H1 (cell line): Measurements from ENCODE around the gene MADD. TPM values are rescaled to one million over a fixed set of nuclear protein-coding genes. Genes with fewer than 3 reads are reported as not detected.
A peak's percentile ranks its signal among the peaks of the same experiment; 100 is the strongest.

ENCODE experiments used
- CTCF ChIA-PET: fragments of 300-600 bp; sonication (Branson Sonifier 250); formaldehyde crosslinking; loops from one replicate; lab custom pipeline; 2021; ENCODE audit not compliant: partially characterized antibody; lab: Charles Lee
- POLR2A ChIA-PET: fragments of 300-600 bp; sonication (Branson Sonifier 250); formaldehyde crosslinking; loops from one replicate; lab custom pipeline; 2021; ENCODE audit warnings: inconsistent platforms; ENCODE audit not compliant: partially characterized antibody; lab: Charles Lee
- DNase-seq, 2 experiments: peaks; one replicate each; pipeline versions ENCODE4 v3.0.0 to v3.0.0-alpha.2; 2010 to 2022; ENCODE audit warnings: low spot score in 2 of 2, low read depth in 1 of 2, mixed read lengths in 1 of 2
- FAIRE-seq: peaks from 2 replicates; lab custom pipeline; 2011; peaks lifted over from hg19 to GRCh38; lab: Jason Lieb, UNC
- H2AFZ ChIP-seq: 2 replicates; pipeline ENCODE4 v1.8.1; 2012; ENCODE audit warnings: low read length, inconsistent platforms
- H2AK5ac ChIP-seq: 2 replicates; pipeline ENCODE4 v1.6.1; 2013; ENCODE audit warnings: low read depth, low read length
- H2BK120ac ChIP-seq: replicated peaks from 2 replicates; pipeline ENCODE3; 2013; ENCODE audit warnings: low read depth, low read length, inconsistent platforms
- H2BK12ac ChIP-seq: 2 replicates; pipeline ENCODE4 v1.6.1; 2013; ENCODE audit warnings: low read depth, low read length
- H2BK15ac ChIP-seq: 2 replicates; pipeline ENCODE4 v1.6.1; 2013; ENCODE audit warnings: low read length
- H2BK20ac ChIP-seq: 2 replicates; pipeline ENCODE4 v1.6.1; 2013; ENCODE audit warnings: low read length
- H2BK5ac ChIP-seq: 2 replicates; pipeline ENCODE4 v1.6.1; 2013; ENCODE audit warnings: low read depth, low read length
- H3K14ac ChIP-seq: 2 replicates; pipeline ENCODE4 v1.6.1; 2013; ENCODE audit warnings: inconsistent platforms; ENCODE audit not compliant: insufficient read length
- H3K18ac ChIP-seq: 2 replicates; pipeline ENCODE4 v1.6.1; 2013; ENCODE audit warnings: low read length; ENCODE audit errors: extremely low read depth
- H3K23ac ChIP-seq: 2 replicates; pipeline ENCODE4 v1.6.1; 2013; ENCODE audit warnings: inconsistent platforms; ENCODE audit not compliant: insufficient read length
- H3K23me2 ChIP-seq: 2 replicates; pipeline ENCODE4 v1.6.1; 2013; ENCODE audit warnings: low read depth, low read length
- H3K27ac ChIP-seq: 2 replicates; pipeline ENCODE4 v1.6.1; 2011; ENCODE audit warnings: low read depth, low read length, inconsistent platforms
- H3K27me3 ChIP-seq, 4 experiments: replicated peaks in 1 of 4; 1 replicate in 1 of 4; 2 replicates in 3 of 4; pipeline versions ENCODE4 v1.6.1 to v1.8.1; 2011 to 2013; ENCODE audit warnings: low read length in 3 of 4, mild to moderate bottlenecking in 3 of 4, inconsistent platforms in 2 of 4, mixed read lengths in 2 of 4, moderate library complexity in 1 of 4; ENCODE audit not compliant: control insufficient read depth in 3 of 4, insufficient read depth in 3 of 4; ENCODE audit errors: extremely low read depth in 1 of 4
- H3K36me3 ChIP-seq, 4 experiments: 2 replicates each; pipeline versions ENCODE4 v1.6.1 to v1.8.1; 2011 to 2013; ENCODE audit warnings: mild to moderate bottlenecking in 4 of 4, low read length in 3 of 4, moderate library complexity in 2 of 4, control low read depth in 1 of 4, inconsistent platforms in 1 of 4; ENCODE audit not compliant: insufficient read depth in 4 of 4, control insufficient read depth in 2 of 4
- H3K4ac ChIP-seq: replicated peaks from 2 replicates; pipeline ENCODE3; 2013; ENCODE audit warnings: low read length, low read depth, mixed read lengths, inconsistent platforms; ENCODE audit not compliant: insufficient read length
- H3K4me1 ChIP-seq, 4 experiments: replicated peaks in 1 of 4; 1 replicate in 1 of 4; 2 replicates in 3 of 4; pipeline versions ENCODE4 v1.6.1 to v1.8.1; 2011 to 2013; ENCODE audit warnings: low read length in 3 of 4, inconsistent platforms in 2 of 4, mixed read lengths in 1 of 4; ENCODE audit not compliant: insufficient read depth in 4 of 4, control insufficient read depth in 3 of 4
- H3K4me2 ChIP-seq, 2 experiments: 2 replicates each; pipeline versions ENCODE4 v1.6.1 to v1.8.1; 2011 to 2013; ENCODE audit warnings: low read depth in 2 of 2, low read length in 2 of 2, control low read depth in 1 of 2, inconsistent platforms in 1 of 2, mild to moderate bottlenecking in 1 of 2; ENCODE audit not compliant: insufficient read depth in 1 of 2
- H3K4me3 ChIP-seq, 4 experiments: fragments of 200-600, 300-600 bp in 1 of 4; sonication (generic), shearing (Covaris generic), sonication (Bioruptor Twin) in 1 of 4; 2 replicates each; pipeline versions ENCODE4 v1.5.1 to v1.8.1; 2011 to 2016; ENCODE audit warnings: low read length in 4 of 4, low read depth in 3 of 4, control low read depth in 2 of 4, inconsistent platforms in 2 of 4, mild to moderate bottlenecking in 2 of 4, mixed read lengths in 1 of 4, moderate library complexity in 1 of 4; ENCODE audit not compliant: insufficient read depth in 2 of 4; ENCODE audit errors: extremely low read depth in 1 of 4
- H3K56ac ChIP-seq: replicated peaks from 2 replicates; pipeline ENCODE3; 2013; ENCODE audit warnings: low read depth, mild to moderate bottlenecking, mixed read lengths, low read length, inconsistent platforms; ENCODE audit not compliant: insufficient read length
- H3K79me1 ChIP-seq: 2 replicates; pipeline ENCODE4 v1.6.1; 2013; ENCODE audit warnings: low read depth, low read length, control low read depth
- H3K79me2 ChIP-seq, 2 experiments: 2 replicates each; pipeline versions ENCODE4 v1.6.1 to v1.8.1; 2012 to 2013; ENCODE audit warnings: low read length in 2 of 2, mild to moderate bottlenecking in 2 of 2, inconsistent platforms in 1 of 2; ENCODE audit not compliant: insufficient read depth in 2 of 2, control insufficient read depth in 1 of 2
- H3K9ac ChIP-seq, 4 experiments: replicated peaks in 1 of 4; 1 replicate in 1 of 4; 2 replicates in 3 of 4; pipeline versions ENCODE4 v1.6.1 to v1.8.1; 2011 to 2013; ENCODE audit warnings: low read depth in 3 of 4, low read length in 3 of 4, control low read depth in 2 of 4, mild to moderate bottlenecking in 2 of 4, moderate library complexity in 2 of 4, inconsistent platforms in 1 of 4; ENCODE audit errors: extremely low read depth in 1 of 4
- H3K9me3 ChIP-seq, 2 experiments: 2 replicates each; pipeline versions ENCODE4 v1.6.1 to v1.8.1; 2012 to 2013; ENCODE audit warnings: mild to moderate bottlenecking in 2 of 2, moderate library complexity in 2 of 2, control low read depth in 1 of 2, inconsistent platforms in 1 of 2, low read depth in 1 of 2, low read length in 1 of 2, mixed read lengths in 1 of 2; ENCODE audit not compliant: insufficient read depth in 2 of 2
- H4K20me1 ChIP-seq, 2 experiments: replicated peaks in 1 of 2; 2 replicates each; pipeline versions ENCODE3 to v1.8.1; 2011 to 2013; ENCODE audit warnings: inconsistent platforms in 2 of 2, low read length in 2 of 2, mild to moderate bottlenecking in 1 of 2; ENCODE audit not compliant: insufficient read depth in 2 of 2, control insufficient read depth in 1 of 2
- H4K5ac ChIP-seq: 2 replicates; pipeline ENCODE4 v1.6.1; 2013; ENCODE audit warnings: low read length, low read depth, mixed read lengths, inconsistent platforms; ENCODE audit not compliant: insufficient read length
- H4K8ac ChIP-seq: 2 replicates; pipeline ENCODE4 v1.8.0; 2013; ENCODE audit warnings: mild to moderate bottlenecking, moderate library complexity, low read length, inconsistent platforms; ENCODE audit not compliant: insufficient read depth; ENCODE audit errors: extremely low read depth
- H4K91ac ChIP-seq: replicated peaks from 2 replicates; pipeline ENCODE3; 2013; ENCODE audit warnings: low read length, mixed read lengths, inconsistent platforms; ENCODE audit not compliant: insufficient read length
- BRCA1 ChIP-seq: IDR thresholded peaks from 2 replicates; pipeline ENCODE4 v1.6.1; 2012; ENCODE audit warnings: low read depth, low read length, improper control_type of control experiment
- CBX5 ChIP-seq: fragments of 300-800, 300-1000 bp; sonication (generic); IDR thresholded peaks from 2 replicates; pipeline ENCODE4 v1.7.1; 2016; ENCODE audit warnings: antibody characterized with exemption, low read length, low read depth
- CEBPB ChIP-seq: IDR thresholded peaks from 2 replicates; pipeline ENCODE4 v1.6.1; 2012; ENCODE audit warnings: low read depth, low read length
- EGR1 ChIP-seq: IDR thresholded peaks from 2 replicates; pipeline ENCODE4 v1.6.1; 2011; ENCODE audit warnings: low read depth, low read length, borderline replicate concordance
- FOSL1 ChIP-seq: IDR thresholded peaks from 2 replicates; pipeline ENCODE4 v1.6.1; 2011; ENCODE audit warnings: mild to moderate bottlenecking, low read depth, low read length, moderate library complexity; ENCODE audit not compliant: insufficient read depth
- JUN ChIP-seq: IDR thresholded peaks from 2 replicates; pipeline ENCODE4 v1.6.1; 2011; ENCODE audit warnings: low read depth, mild to moderate bottlenecking, improper control_type of control experiment, low read length
- NANOG ChIP-seq: IDR thresholded peaks from 2 replicates; pipeline ENCODE4 v1.6.1; 2011; ENCODE audit warnings: low read length, low read depth, mild to moderate bottlenecking, inconsistent platforms; ENCODE audit not compliant: insufficient read depth, poor library complexity, severe bottlenecking
- SAP30 ChIP-seq: fragments of 300-600 bp; sonication (generic); IDR thresholded peaks from 2 replicates; pipeline ENCODE4 v1.7.1; 2012; ENCODE audit warnings: low read length, moderate library complexity, mild to moderate bottlenecking, inconsistent platforms; ENCODE audit not compliant: insufficient read depth, insufficient replicate concordance
- SP4 ChIP-seq: IDR thresholded peaks from 2 replicates; pipeline ENCODE4 v1.6.1; 2012; ENCODE audit warnings: low read length, inconsistent platforms
- SUZ12 ChIP-seq: fragments of 200-600 bp; sonication (generic); IDR thresholded peaks from 2 replicates; pipeline ENCODE4 v1.6.1; 2012; ENCODE audit warnings: mild to moderate bottlenecking, inconsistent platforms, low read length, moderate library complexity, mixed read lengths
- TCF12 ChIP-seq: IDR thresholded peaks from 2 replicates; pipeline ENCODE4 v1.6.1; 2011; ENCODE audit warnings: low read depth, mild to moderate bottlenecking, low read length
- WGBS, 2 experiments: shearing (Covaris generic) in 1 of 2; methylation state at CpG; one replicate each; pipeline versions ENCODE4 v1.1.6 to v1.1.7; 2013 to 2015; ENCODE audit warnings: low lambda C conversion rate in 2 of 2, mixed read lengths in 2 of 2, inconsistent platforms in 1 of 2, low coverage in 1 of 2, missing lambda C conversion rate in 1 of 2; ENCODE audit not compliant: insufficient replicate concordance in 2 of 2, insufficient coverage in 1 of 2, insufficient read length in 1 of 2; ENCODE audit errors: extremely low coverage in 1 of 2, missing lambda C conversion rate in 1 of 2; 5-methylcytosine and 5-hydroxymethylcytosine counted together
- polyA plus RNA-seq, 7 experiments: library from polyadenylated mRNA; depleted of rRNA in 3 of 7; stranded (reverse) in 5 of 7; unstranded in 2 of 7; fragments of >200 nt in 5 of 7; fragments of 200-250 nt in 2 of 7; gene quantifications; 1 replicate in 5 of 7; 2 replicates in 1 of 7; 4 replicates in 1 of 7; pipeline versions ENCODE4 v1.2.1 to v1.2.3, GENCODE V29; 2011 to 2013; ENCODE audit warnings: missing spikeins in 2 of 7, mixed read lengths in 2 of 7
- total RNA-seq: library from RNA; stranded (reverse); fragmentation: NEBNext Ultra II Directional; extraction: Animal tissue kit (Norgen Biotek cat#: 25700); gene quantifications from 2 replicates; pipeline ENCODE4 v1.2.1, GENCODE V29; 2021
- TF ChIP-seq, protein P1 (sequence below), 3 experiments: IDR thresholded peaks; 1 replicate in 2 of 3; 2 replicates in 1 of 3; pipeline versions ENCODE4 v1.5.1 to v1.6.1; 2011; ENCODE audit warnings: low read length in 3 of 3, mild to moderate bottlenecking in 3 of 3, inconsistent platforms in 2 of 3, low read depth in 1 of 3, moderate library complexity in 1 of 3; ENCODE audit not compliant: insufficient read depth in 1 of 3; ENCODE audit errors: control extremely low read depth in 1 of 3

Gene MADD
- total and polyA plus RNA-seq, 2 of the 8 experiments (the other 6 are each of a cell fraction or from before 2014, with no cell fraction given), result 32.5 to 45.4 TPM

DNA sequence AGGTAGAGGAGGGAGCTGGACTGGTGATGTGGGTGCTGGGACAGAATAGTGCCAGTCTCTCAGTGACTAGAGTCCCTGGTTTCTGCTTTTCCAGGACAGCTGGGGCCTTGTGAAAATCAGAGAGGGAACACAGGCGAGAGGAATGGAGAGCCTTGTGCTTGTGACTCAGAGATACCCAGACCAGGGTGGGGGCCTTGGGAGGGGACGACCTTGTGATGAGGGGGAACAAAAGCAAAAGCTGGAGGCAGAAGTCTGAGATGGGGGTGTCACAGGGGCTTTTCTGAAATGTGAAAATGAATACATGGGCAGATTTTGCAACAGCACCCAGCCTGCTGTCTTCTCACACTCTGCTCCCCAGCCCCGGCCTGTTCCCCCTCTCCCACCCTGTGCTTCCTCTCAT is 15.5 kb upstream of the MADD start:
- POLR2A ChIA-PET, result interaction anchor here (0.5 to 2.2 kb wide), 5 partner anchors 11 to 92 kb away, joined by 3 to 8 read pairs (median 4); no protein-coding TSS in a partner anchor
- no peak overlapping the region for H3K27ac ChIP-seq
- TF ChIP-seq SUZ12 (no peak), NANOG (no peak), SAP30 (no peak), FOSL1 (no peak), JUN (no peak), CBX5 (no peak), CEBPB (no peak), EGR1 (no peak), BRCA1 (no peak), SP4 (no peak), TCF12 (no peak)
- TF ChIP-seq, protein P1, sequence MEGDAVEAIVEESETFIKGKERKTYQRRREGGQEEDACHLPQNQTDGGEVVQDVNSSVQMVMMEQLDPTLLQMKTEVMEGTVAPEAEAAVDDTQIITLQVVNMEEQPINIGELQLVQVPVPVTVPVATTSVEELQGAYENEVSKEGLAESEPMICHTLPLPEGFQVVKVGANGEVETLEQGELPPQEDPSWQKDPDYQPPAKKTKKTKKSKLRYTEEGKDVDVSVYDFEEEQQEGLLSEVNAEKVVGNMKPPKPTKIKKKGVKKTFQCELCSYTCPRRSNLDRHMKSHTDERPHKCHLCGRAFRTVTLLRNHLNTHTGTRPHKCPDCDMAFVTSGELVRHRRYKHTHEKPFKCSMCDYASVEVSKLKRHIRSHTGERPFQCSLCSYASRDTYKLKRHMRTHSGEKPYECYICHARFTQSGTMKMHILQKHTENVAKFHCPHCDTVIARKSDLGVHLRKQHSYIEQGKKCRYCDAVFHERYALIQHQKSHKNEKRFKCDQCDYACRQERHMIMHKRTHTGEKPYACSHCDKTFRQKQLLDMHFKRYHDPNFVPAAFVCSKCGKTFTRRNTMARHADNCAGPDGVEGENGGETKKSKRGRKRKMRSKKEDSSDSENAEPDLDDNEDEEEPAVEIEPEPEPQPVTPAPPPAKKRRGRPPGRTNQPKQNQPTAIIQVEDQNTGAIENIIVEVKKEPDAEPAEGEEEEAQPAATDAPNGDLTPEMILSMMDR (IDR thresholded peaks at IDR 0.05; ENCODE audit: control extremely low read depth in 1 of 3, insufficient read depth in 1 of 3, low read depth in 1 of 3, low read length in 3 of 3), result no peak

More for the DNA sequence above, 15.5 kb upstream of the MADD start:
- H3K4me3 ChIP-seq, result no peak overlapping the region
- no peak overlapping the region for H2BK120ac ChIP-seq
- no peaks in the 10 kb centered on the region for H4K20me1 ChIP-seq
- no peak overlapping the region for H2AK5ac ChIP-seq
- peak overlapping the region in 1 of 4 experiments; percentile 24; a peak in 1 of 7 replicates for H3K9ac ChIP-seq
- peaks cover 0 to 7% of the 10 kb centered on the region in 2 experiments; a peak in 1 of 4 replicates for H3K79me2 ChIP-seq
- H3K4me2 ChIP-seq, result no peak overlapping the region
- no peak overlapping the region for H4K5ac ChIP-seq
- no peak overlapping the region for H3K14ac ChIP-seq
- H3K23me2 ChIP-seq, result peaks cover 4% of the 10 kb centered on the region
- H3K4me1 ChIP-seq, result peaks cover 1 to 21% (median 9%) of the 10 kb centered on the region in 4 experiments
- 78% methylated on average over 2 of the region's 3 CpGs; no CpG with 5 or more reads in 1 of the 2 experiments for WGBS, 2 experiments
- no peak overlapping the region for H2BK12ac ChIP-seq
- DNase-seq, result no peak
- no peak overlapping the region for H3K18ac ChIP-seq
- CTCF ChIA-PET, result interaction anchor here (0.6 to 2.1 kb wide), 5 partner anchors 10 to 76 kb away, joined by 3 to 7 read pairs (median 4); no protein-coding TSS in a partner anchor
- H3K23ac ChIP-seq, result no peak overlapping the region
- no peak overlapping the region for H3K4ac ChIP-seq
- H3K27me3 ChIP-seq, result no peaks in the 10 kb centered on the region
- no peak overlapping the region for H4K8ac ChIP-seq
- H4K91ac ChIP-seq, result no peak overlapping the region
- no peak overlapping the region for H2AFZ ChIP-seq
- H3K79me1 ChIP-seq, result no peaks in the 10 kb centered on the region
- no peak for FAIRE-seq
- H2BK5ac ChIP-seq, result no peak overlapping the region
- H3K9me3 ChIP-seq, result no peaks in the 10 kb centered on the region
- H2BK15ac ChIP-seq, result no peak overlapping the region
- no peak overlapping the region for H3K56ac ChIP-seq
- H2BK20ac ChIP-seq, result no peak overlapping the region
- no peaks in the 10 kb centered on the region for H3K36me3 ChIP-seq
